GM19025 (cell line): ENCODE measurements around the gene SUPT20H.
"Not testable (repeated sequence)": the region's sequence is repeated elsewhere in the genome, so short reads cannot be mapped to it uniquely, and the experiment has no call there.

ENCODE experiments used
- ATAC-seq: cut with Tn5 transposase; IDR thresholded peaks from one replicate; pipeline ENCODE4 v1.9.1; 2021; ENCODE audit warnings: mild to moderate bottlenecking, low read depth, moderate library complexity; ENCODE audit not compliant: unreplicated experiment

The SUPT20H gene

GRCh38 chr13:37070956-37071355 is 11.5 kb upstream of the SUPT20H start:
- ATAC-seq = no peak

GRCh38 chr13:37070145-37070695 is 10.7 kb upstream of the SUPT20H start:
- ATAC-seq = no peak

- ATAC-seq = no peak
Observed at GRCh38 chr13:37069597-37070103, 10.2 kb upstream of the SUPT20H start.

GRCh38 chr13:37068962-37069361 is 9.5 kb upstream of the SUPT20H start:
- no peak for ATAC-seq

- peak; percentile 48 for ATAC-seq
Observed at GRCh38 chr13:37067874-37068273, 8.4 kb upstream of the SUPT20H start.

- no peak for ATAC-seq
Observed at GRCh38 chr13:37065890-37066526, 6.5 kb upstream of the SUPT20H start.

- ATAC-seq = peak; percentile 17
Observed at GRCh38 chr13:37059848-37060192, 332 bp upstream of the SUPT20H start.

- not testable (repeated sequence) for ATAC-seq
Observed at GRCh38 chr13:37056228-37056627, 3.3 kb downstream of the SUPT20H start.

GRCh38 chr13:37053111-37053510 is 6.4 kb downstream of the SUPT20H start:
- ATAC-seq = not testable (repeated sequence)

- no peak for ATAC-seq
Observed at GRCh38 chr13:37049810-37050209, 9.7 kb downstream of the SUPT20H start.

- ATAC-seq = no peak
Observed at GRCh38 chr13:37047846-37048245, 11.6 kb downstream of the SUPT20H start.

GRCh38 chr13:37047032-37047431 is 12.5 kb downstream of the SUPT20H start:
- no peak for ATAC-seq

- no peak for ATAC-seq
Observed at GRCh38 chr13:37046062-37046461, 13.4 kb downstream of the SUPT20H start.

GRCh38 chr13:37040789-37041188 is 18.7 kb downstream of the SUPT20H start:
- ATAC-seq = no peak

- ATAC-seq = no peak
Observed at GRCh38 chr13:37039896-37040295, 19.6 kb downstream of the SUPT20H start.

- ATAC-seq = no peak
Observed at GRCh38 chr13:37037241-37037640, 22.2 kb downstream of the SUPT20H start.

GRCh38 chr13:37029617-37030016 is 29.9 kb downstream of the SUPT20H start:
- no peak for ATAC-seq

- no peak for ATAC-seq
Observed at GRCh38 chr13:37027639-37028038, 31.8 kb downstream of the SUPT20H start.

GRCh38 chr13:37026771-37027170 is 32.7 kb downstream of the SUPT20H start:
- no peak for ATAC-seq

- no peak for ATAC-seq
Observed at GRCh38 chr13:37023871-37024270, 35.6 kb downstream of the SUPT20H start.

GRCh38 chr13:37014609-37015008 is 44.9 kb downstream of the SUPT20H start:
- ATAC-seq = no peak

GRCh38 chr13:37011788-37012187 is 47.7 kb downstream of the SUPT20H start:
- ATAC-seq = no peak
